Measurements from ENCODE around the gene GEN1.

Gene GEN1

DNA sequence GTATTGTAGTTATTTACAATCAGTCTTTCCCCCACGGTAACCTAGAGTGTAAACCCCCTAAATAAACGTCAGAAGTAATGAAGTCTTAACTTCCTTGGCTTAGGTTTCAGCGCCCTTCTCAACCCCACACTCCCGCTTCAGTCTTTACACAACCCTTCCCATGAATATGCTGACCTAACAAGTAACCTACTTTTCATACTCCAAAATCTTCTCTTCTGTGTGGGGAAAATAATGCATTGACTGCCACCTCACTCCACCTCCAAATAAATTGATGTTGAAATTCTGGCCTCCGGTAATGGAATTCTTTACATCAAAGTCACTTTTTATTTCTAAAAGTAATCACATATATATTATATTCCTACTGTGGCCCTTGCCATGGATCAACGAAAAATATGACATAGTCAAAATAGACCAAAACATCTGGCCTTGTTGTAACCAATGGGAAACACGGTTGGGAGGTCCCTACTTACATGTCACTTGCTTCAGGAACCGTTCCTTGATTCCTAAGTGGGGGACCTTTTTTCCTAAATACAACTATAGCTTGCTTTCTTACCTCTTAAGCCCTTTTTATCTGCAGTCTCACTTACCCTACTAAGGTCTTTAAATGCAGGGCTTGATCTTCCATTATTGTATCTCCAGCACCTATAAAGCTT is 961 bp downstream of the GEN1 start:
- DNase-seq (ENCODE audit: low read depth, low spot score) = no peak
- Histone ChIP-seq H3K27ac (ENCODE audit: low read length) (no peak overlapping the region), H3K9me3 (ENCODE audit: control insufficient read depth, insufficient read depth, low read length) (no peaks in the 10 kb centered on the region), H3K4me3 (ENCODE audit: low read length) (peak overlapping the region; percentile 60; the same call in 1 of the 2 replicates), H3K27me3 (ENCODE audit: control insufficient read depth, insufficient read depth, low read length) (no peaks in the 10 kb centered on the region), H3K36me3 (ENCODE audit: control insufficient read depth, insufficient read depth, low read length) (no peaks in the 10 kb centered on the region; the same call in 1 of the 2 replicates), H3K4me1 (ENCODE audit: control insufficient read depth, insufficient read depth, low read length) (no peaks in the 10 kb centered on the region)
- WGBS (ENCODE audit: insufficient coverage, insufficient read length) = no CpG with 5 or more reads among the region's 8 CpGs

DNA sequence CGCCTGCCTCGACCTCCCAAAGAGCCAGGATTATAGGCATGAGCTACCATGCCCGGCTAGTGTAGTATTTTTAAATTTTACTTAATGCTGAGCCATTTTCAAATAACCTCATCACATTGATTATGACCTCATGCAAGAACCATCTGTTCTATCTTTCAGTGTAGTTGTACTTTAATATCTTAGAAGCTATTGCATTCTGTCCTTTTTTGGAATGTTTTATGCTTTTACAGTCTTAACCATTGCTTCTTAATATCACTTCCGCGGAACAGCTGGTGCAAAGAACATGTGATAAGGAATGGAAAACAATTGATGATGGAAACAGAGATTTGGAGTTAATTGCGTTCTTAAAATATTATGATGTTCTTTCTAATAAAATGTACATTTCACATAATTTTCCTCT is 2.7 kb downstream of the GEN1 start:
- DNase-seq (ENCODE audit: low read depth, low spot score) = no peak
- H3K36me3 ChIP-seq (ENCODE audit: control insufficient read depth, insufficient read depth, low read length) = no peaks in the 10 kb centered on the region; the same call in 1 of the 2 replicates
- H3K4me1 ChIP-seq (ENCODE audit: control insufficient read depth, insufficient read depth, low read length) = no peaks in the 10 kb centered on the region
- no peaks in the 10 kb centered on the region for H3K27me3 ChIP-seq (ENCODE audit: control insufficient read depth, insufficient read depth, low read length)
- no peak overlapping the region for H3K27ac ChIP-seq (ENCODE audit: low read length)
- H3K4me3 ChIP-seq (ENCODE audit: low read length) = no peak overlapping the region
- no peaks in the 10 kb centered on the region for H3K9me3 ChIP-seq (ENCODE audit: control insufficient read depth, insufficient read depth, low read length)
- no CpG with 5 or more reads among the region's 6 CpGs for WGBS (ENCODE audit: insufficient coverage, insufficient read length)

DNA sequence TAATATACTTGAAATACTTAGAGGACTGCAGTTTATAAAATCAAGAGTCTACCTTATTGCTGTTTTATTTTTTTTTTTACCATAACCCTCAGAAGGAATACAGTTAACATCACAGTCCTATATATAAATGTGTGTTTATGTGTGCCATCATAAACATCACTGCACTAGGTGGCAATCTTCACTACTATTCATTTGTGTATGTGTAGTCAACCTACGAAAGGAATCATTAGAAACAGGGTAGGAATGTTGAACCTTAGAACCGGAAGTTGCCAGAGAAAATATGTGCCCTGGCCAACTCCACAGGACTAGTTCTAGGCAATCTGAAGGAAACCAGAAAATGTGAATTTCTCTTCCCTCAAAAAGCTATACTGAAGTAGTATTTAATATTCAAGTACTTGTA is 3.4 kb downstream of the GEN1 start:
- Histone ChIP-seq H3K36me3 (ENCODE audit: control insufficient read depth, insufficient read depth, low read length) (no peaks in the 10 kb centered on the region; the same call in 1 of the 2 replicates), H3K4me3 (ENCODE audit: low read length) (no peak overlapping the region), H3K4me1 (ENCODE audit: control insufficient read depth, insufficient read depth, low read length) (no peaks in the 10 kb centered on the region), H3K9me3 (ENCODE audit: control insufficient read depth, insufficient read depth, low read length) (no peaks in the 10 kb centered on the region), H3K27me3 (ENCODE audit: control insufficient read depth, insufficient read depth, low read length) (no peaks in the 10 kb centered on the region), H3K27ac (ENCODE audit: low read length) (no peak overlapping the region)
- DNase-seq (ENCODE audit: low read depth, low spot score) = no peak
- WGBS (ENCODE audit: insufficient coverage, insufficient read length) = no CpG with 5 or more reads among the region's 2 CpGs

DNA sequence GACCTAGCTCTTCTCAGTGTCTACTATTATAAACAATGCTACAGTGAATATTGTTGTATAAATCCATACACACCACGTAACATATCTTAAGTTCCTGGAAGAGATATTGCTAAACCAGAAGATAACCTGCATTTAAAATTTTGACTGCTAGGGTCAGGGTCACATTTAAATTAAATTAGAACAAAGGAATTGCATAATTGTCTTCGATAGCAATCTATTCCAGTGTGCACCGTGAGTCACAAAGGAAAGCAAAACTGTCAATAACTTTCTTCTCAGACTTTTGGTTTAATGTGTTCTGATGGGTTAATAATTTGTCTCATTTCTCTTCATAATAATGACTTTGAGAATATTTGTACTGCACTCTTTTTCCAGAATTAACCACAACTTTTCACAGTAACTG is 4.2 kb downstream of the GEN1 start:
- no peak overlapping the region for H3K4me3 ChIP-seq (ENCODE audit: low read length)
- no peaks in the 10 kb centered on the region for H3K9me3 ChIP-seq (ENCODE audit: control insufficient read depth, insufficient read depth, low read length)
- H3K4me1 ChIP-seq (ENCODE audit: control insufficient read depth, insufficient read depth, low read length) = no peaks in the 10 kb centered on the region
- WGBS (ENCODE audit: insufficient coverage, insufficient read length) = no CpG with 5 or more reads among the region's 3 CpGs
- H3K27ac ChIP-seq (ENCODE audit: low read length) = no peak overlapping the region
- no peaks in the 10 kb centered on the region for H3K27me3 ChIP-seq (ENCODE audit: control insufficient read depth, insufficient read depth, low read length)
- no peaks in the 10 kb centered on the region; the same call in 1 of the 2 replicates for H3K36me3 ChIP-seq (ENCODE audit: control insufficient read depth, insufficient read depth, low read length)
- no peak for DNase-seq (ENCODE audit: low read depth, low spot score)

DNA sequence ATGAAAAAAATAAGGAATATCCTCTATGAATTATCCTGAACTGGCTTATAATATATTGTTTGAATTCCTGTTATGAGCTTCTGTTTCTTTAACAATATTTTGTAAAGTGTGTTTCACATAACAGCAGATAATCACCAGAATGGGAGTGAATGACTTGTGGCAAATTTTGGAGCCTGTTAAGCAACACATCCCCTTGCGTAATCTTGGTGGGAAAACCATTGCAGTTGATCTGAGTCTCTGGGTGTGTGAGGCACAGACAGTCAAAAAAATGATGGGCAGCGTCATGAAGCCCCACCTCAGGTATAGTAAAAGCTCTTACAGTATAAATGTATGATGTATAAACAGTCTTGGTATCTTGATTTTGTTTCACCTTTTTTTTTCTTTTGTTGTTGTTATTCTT is 5.9 kb downstream of the GEN1 start:
- WGBS (ENCODE audit: insufficient coverage, insufficient read length) = no CpG with 5 or more reads among the region's 2 CpGs
- Histone ChIP-seq H3K4me1 (ENCODE audit: control insufficient read depth, insufficient read depth, low read length) (no peaks in the 10 kb centered on the region), H3K27me3 (ENCODE audit: control insufficient read depth, insufficient read depth, low read length) (no peaks in the 10 kb centered on the region), H3K9me3 (ENCODE audit: control insufficient read depth, insufficient read depth, low read length) (no peaks in the 10 kb centered on the region), H3K36me3 (ENCODE audit: control insufficient read depth, insufficient read depth, low read length) (no peaks in the 10 kb centered on the region; the same call in 1 of the 2 replicates), H3K4me3 (ENCODE audit: low read length) (no peak overlapping the region), H3K27ac (ENCODE audit: low read length) (no peak overlapping the region)
- no peak for DNase-seq (ENCODE audit: low read depth, low spot score)

DNA sequence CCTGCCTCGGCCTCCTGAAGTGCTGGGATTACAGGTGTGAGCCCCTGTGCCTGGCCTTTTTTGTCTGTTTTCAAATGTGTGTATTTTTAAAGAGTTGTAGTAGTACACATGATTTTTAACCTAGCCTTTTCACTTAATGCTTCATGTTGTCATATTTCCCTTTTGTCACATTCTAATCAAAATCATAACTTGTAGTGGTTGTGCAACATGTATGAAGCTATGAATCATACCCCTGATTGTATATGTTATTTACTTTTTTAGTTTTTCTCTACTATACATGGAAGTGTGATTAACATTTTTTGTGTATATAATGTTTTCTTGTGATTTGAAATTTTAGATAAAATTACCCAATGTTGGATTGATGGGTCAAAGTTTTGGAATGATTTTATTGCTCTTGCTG is 8.5 kb downstream of the GEN1 start:
- no peak overlapping the region for H3K27ac ChIP-seq (ENCODE audit: low read length)
- H3K4me1 ChIP-seq (ENCODE audit: control insufficient read depth, insufficient read depth, low read length) = no peaks in the 10 kb centered on the region
- no peak overlapping the region for H3K4me3 ChIP-seq (ENCODE audit: low read length)
- H3K27me3 ChIP-seq (ENCODE audit: control insufficient read depth, insufficient read depth, low read length) = no peaks in the 10 kb centered on the region
- WGBS (ENCODE audit: insufficient coverage, insufficient read length) = no CpG with 5 or more reads among the region's 1 CpG
- H3K36me3 ChIP-seq (ENCODE audit: control insufficient read depth, insufficient read depth, low read length) = no peaks in the 10 kb centered on the region; the same call in 1 of the 2 replicates
- DNase-seq (ENCODE audit: low read depth, low spot score) = no peak
- H3K9me3 ChIP-seq (ENCODE audit: control insufficient read depth, insufficient read depth, low read length) = no peaks in the 10 kb centered on the region

DNA sequence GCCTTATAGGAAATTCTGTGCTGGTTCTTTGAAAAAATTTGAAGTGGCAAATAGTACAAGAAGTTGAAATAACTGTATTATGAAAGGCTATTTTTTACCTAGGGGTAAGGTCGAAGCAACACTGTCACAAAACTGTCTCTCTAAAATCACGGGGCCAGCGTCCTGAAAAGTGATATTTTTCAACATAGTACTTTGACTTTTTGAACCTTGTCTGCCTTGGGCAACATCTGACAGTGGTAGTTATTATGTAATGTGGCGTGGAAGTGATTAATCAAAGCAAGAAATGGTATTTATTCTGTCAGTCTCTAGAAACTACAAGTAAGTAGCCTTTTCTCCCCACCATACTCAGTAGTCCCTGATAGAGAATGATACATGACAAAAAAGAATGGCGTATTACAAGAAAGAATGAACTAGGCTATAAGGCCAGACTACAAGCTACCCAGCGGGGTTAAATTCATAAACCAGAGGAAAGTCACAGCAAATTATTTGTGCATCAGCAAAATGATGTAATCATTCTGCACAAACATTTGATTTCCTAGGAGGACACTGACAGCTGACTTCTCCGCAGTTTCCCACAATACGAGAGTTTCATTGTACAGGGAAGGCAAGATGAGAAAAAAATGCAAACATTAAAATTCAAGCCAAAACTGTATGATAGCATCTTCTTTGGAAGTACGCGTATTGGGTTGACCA is 9.8 kb downstream of the GEN1 start:
- no peaks in the 10 kb centered on the region; the same call in 1 of the 2 replicates for H3K36me3 ChIP-seq (ENCODE audit: control insufficient read depth, insufficient read depth, low read length)
- no peak overlapping the region for H3K4me3 ChIP-seq (ENCODE audit: low read length)
- no peak for DNase-seq (ENCODE audit: low read depth, low spot score)
- WGBS (ENCODE audit: insufficient coverage, insufficient read length) = no CpG with 5 or more reads among the region's 10 CpGs
- no peaks in the 10 kb centered on the region for H3K27me3 ChIP-seq (ENCODE audit: control insufficient read depth, insufficient read depth, low read length)
- no peaks in the 10 kb centered on the region for H3K4me1 ChIP-seq (ENCODE audit: control insufficient read depth, insufficient read depth, low read length)
- no peaks in the 10 kb centered on the region for H3K9me3 ChIP-seq (ENCODE audit: control insufficient read depth, insufficient read depth, low read length)
- H3K27ac ChIP-seq (ENCODE audit: low read length) = no peak overlapping the region

DNA sequence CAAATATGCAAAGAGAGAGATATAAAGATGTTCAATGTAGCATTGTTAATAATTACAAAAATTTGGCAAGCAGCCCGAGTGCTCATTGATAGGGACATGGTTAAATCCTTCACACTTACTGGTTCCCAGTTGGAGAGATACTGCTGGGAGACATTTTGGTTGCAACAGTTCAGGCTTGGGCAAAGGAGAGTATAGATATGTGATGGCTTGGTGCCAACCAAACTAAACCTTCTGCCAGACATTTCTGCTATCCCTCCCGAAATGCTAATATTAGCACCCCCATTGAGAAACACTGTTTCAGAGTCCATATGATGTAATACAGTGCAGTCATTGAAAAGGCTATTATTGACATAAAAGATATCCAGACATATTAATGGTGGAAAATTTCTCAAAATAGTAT is 11.5 kb downstream of the GEN1 start:
- no peak overlapping the region for H3K27ac ChIP-seq (ENCODE audit: low read length)
- H3K36me3 ChIP-seq (ENCODE audit: control insufficient read depth, insufficient read depth, low read length) = no peaks in the 10 kb centered on the region; the same call in 1 of the 2 replicates
- H3K27me3 ChIP-seq (ENCODE audit: control insufficient read depth, insufficient read depth, low read length) = no peaks in the 10 kb centered on the region
- H3K9me3 ChIP-seq (ENCODE audit: control insufficient read depth, insufficient read depth, low read length) = no peaks in the 10 kb centered on the region
- WGBS (ENCODE audit: insufficient coverage, insufficient read length) = no CpG with 5 or more reads among the region's 2 CpGs
- no peak for DNase-seq (ENCODE audit: low read depth, low spot score)
- no peak overlapping the region for H3K4me3 ChIP-seq (ENCODE audit: low read length)
- H3K4me1 ChIP-seq (ENCODE audit: control insufficient read depth, insufficient read depth, low read length) = no peaks in the 10 kb centered on the region

DNA sequence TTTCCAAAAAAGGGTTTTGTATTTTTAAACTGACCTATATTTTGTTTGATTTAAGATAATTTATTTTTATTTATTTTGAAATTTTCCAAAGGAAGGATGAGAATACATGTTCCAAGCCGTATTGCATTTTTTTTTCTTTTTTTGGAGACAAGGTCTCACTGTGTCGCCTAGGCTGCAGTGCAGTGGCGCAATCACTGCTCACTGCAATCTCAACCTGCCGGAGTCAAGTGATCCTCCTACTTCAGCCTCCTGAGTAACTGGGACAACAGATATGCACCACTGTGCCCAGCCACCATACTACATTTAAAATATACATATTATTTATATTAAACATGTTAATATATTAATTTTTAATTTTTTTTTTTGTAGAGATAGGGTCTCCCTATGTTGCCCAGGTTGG is 15.0 kb downstream of the GEN1 start:
- no peak for DNase-seq (ENCODE audit: low read depth, low spot score)
- Histone ChIP-seq H3K36me3 (ENCODE audit: control insufficient read depth, insufficient read depth, low read length) (no peaks in the 10 kb centered on the region; the same call in 1 of the 2 replicates), H3K27ac (ENCODE audit: low read length) (no peak overlapping the region), H3K4me1 (ENCODE audit: control insufficient read depth, insufficient read depth, low read length) (no peaks in the 10 kb centered on the region), H3K9me3 (ENCODE audit: control insufficient read depth, insufficient read depth, low read length) (no peaks in the 10 kb centered on the region), H3K4me3 (ENCODE audit: low read length) (no peak overlapping the region), H3K27me3 (ENCODE audit: control insufficient read depth, insufficient read depth, low read length) (no peaks in the 10 kb centered on the region)
- no CpG with 5 or more reads among the region's 4 CpGs for WGBS (ENCODE audit: insufficient coverage, insufficient read length)

DNA sequence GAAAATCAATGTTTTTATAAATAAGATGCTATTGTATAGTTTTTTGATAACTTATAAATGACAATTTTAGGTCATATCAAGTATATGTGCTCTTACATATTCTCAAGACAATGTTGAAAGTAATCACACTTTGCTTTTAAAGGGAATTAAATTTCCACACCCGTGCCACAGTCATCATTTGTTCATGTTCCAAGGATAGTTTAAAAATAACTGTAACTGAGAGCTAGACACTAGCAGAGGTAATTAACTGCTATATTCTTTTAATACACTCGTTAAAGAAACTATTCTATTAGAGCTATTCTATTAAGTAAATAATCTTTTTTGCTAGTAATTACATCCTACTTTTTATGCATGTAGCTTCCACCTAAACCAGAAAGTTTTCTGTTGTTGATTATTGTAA is 18.0 kb downstream of the GEN1 start:
- Histone ChIP-seq H3K27me3 (ENCODE audit: control insufficient read depth, insufficient read depth, low read length) (no peaks in the 10 kb centered on the region), H3K27ac (ENCODE audit: low read length) (no peak overlapping the region), H3K4me1 (ENCODE audit: control insufficient read depth, insufficient read depth, low read length) (no peaks in the 10 kb centered on the region), H3K4me3 (ENCODE audit: low read length) (no peak overlapping the region), H3K36me3 (ENCODE audit: control insufficient read depth, insufficient read depth, low read length) (no peaks in the 10 kb centered on the region; the same call in 1 of the 2 replicates), H3K9me3 (ENCODE audit: control insufficient read depth, insufficient read depth, low read length) (no peaks in the 10 kb centered on the region)
- DNase-seq (ENCODE audit: low read depth, low spot score) = no peak
- WGBS (ENCODE audit: insufficient coverage, insufficient read length) = no CpG with 5 or more reads among the region's 2 CpGs
